Measurements from ENCODE around the gene GCNT4. TPM values are rescaled to one million over a fixed set of nuclear protein-coding genes. Genes with fewer than 3 reads are reported as not detected.

The GCNT4 gene
- total and polyA plus RNA-seq, 2 donors (not counting 3 experiments of a cell fraction or from before 2014, with no cell fraction given), result not detected

- no peak for TF ChIP-seq CTCF (IDR thresholded peaks at IDR 0.05; ENCODE audit: extremely low read depth in 1 of 2, insufficient read depth in 1 of 2, low read depth in 1 of 2, low read length in 2 of 2)
- Histone ChIP-seq H3K36me3 (ENCODE audit: control insufficient read depth in 2 of 2, extremely low read depth in 1 of 2, insufficient read depth in 2 of 2, low read length in 2 of 2) (no peaks in the 10 kb centered on the region), H3K27me3 (ENCODE audit: control insufficient read depth in 2 of 2, insufficient read depth in 2 of 2, low read length in 2 of 2) (peaks cover 0 to 2% of the 10 kb centered on the region in 2 experiments), H3K4me2 (ENCODE audit: insufficient read depth, low read length) (no peak overlapping the region), H4K20me1 (replicated peaks; ENCODE audit: control insufficient read depth, extremely low read depth, insufficient read depth, low read length) (no peaks in the 10 kb centered on the region), H3K4me1 (ENCODE audit: control insufficient read depth, extremely low read depth, insufficient read depth, low read length) (no peaks in the 10 kb centered on the region), H3K4me3 (replicated peaks in 1 of 3; ENCODE audit: insufficient read depth in 1 of 3, low read depth in 1 of 3, low read length in 3 of 3) (no peak overlapping the region), H3K79me2 (ENCODE audit: control insufficient read depth, insufficient read depth, low read length) (no peaks in the 10 kb centered on the region), H3K9ac (replicated peaks; ENCODE audit: extremely low read depth, insufficient read depth, low read length) (no peak overlapping the region), H2AFZ (ENCODE audit: low read depth, low read length) (no peak overlapping the region), H3K9me3 (replicated peaks; ENCODE audit: control insufficient read depth, insufficient read depth, low read length) (no peaks in the 10 kb centered on the region), H3K27ac (ENCODE audit: insufficient read depth, low read depth, low read length) (no peak overlapping the region), H3K9me1 (replicated peaks; ENCODE audit: control insufficient read depth, extremely low read depth, insufficient read depth, low read length) (no peaks in the 10 kb centered on the region)
- ChIA-PET POLR2A (no interaction called here), CTCF (no interaction called here)
- DNase-seq (ENCODE audit: low read depth, low spot score), result no peak
- intact Hi-C loops (cut with micrococcal nuclease), result no loop called here
- no TSS peak for BruUV-seq (replicated peaks)
- no peak for FAIRE-seq
- dilution Hi-C loops (cut with MboI; ENCODE audit: extremely low pct_ligation_motif_present, low sequenced_read_pairs), result no loop called here
Measured at GRCh38 chr5:75045071-75045470, 7.3 kb downstream of the GCNT4 start.

- ChIA-PET POLR2A (no interaction called here), CTCF (no interaction called here)
- Histone ChIP-seq H4K20me1 (replicated peaks; ENCODE audit: control insufficient read depth, extremely low read depth, insufficient read depth, low read length) (no peaks in the 10 kb centered on the region), H3K9me1 (replicated peaks; ENCODE audit: control insufficient read depth, extremely low read depth, insufficient read depth, low read length) (no peaks in the 10 kb centered on the region), H3K79me2 (ENCODE audit: control insufficient read depth, insufficient read depth, low read length) (no peaks in the 10 kb centered on the region), H3K4me3 (replicated peaks in 1 of 3; ENCODE audit: insufficient read depth in 1 of 3, low read depth in 1 of 3, low read length in 3 of 3) (no peak overlapping the region), H3K4me2 (ENCODE audit: insufficient read depth, low read length) (no peak overlapping the region), H2AFZ (ENCODE audit: low read depth, low read length) (no peak overlapping the region), H3K27me3 (ENCODE audit: control insufficient read depth in 2 of 2, insufficient read depth in 2 of 2, low read length in 2 of 2) (peaks cover 0 to 2% of the 10 kb centered on the region in 2 experiments), H3K36me3 (ENCODE audit: control insufficient read depth in 2 of 2, extremely low read depth in 1 of 2, insufficient read depth in 2 of 2, low read length in 2 of 2) (no peaks in the 10 kb centered on the region), H3K27ac (ENCODE audit: insufficient read depth, low read depth, low read length) (no peak overlapping the region), H3K9ac (replicated peaks; ENCODE audit: extremely low read depth, insufficient read depth, low read length) (no peak overlapping the region), H3K4me1 (ENCODE audit: control insufficient read depth, extremely low read depth, insufficient read depth, low read length) (no peaks in the 10 kb centered on the region), H3K9me3 (replicated peaks; ENCODE audit: control insufficient read depth, insufficient read depth, low read length) (no peaks in the 10 kb centered on the region)
- intact Hi-C loops (cut with micrococcal nuclease), result no loop called here
- dilution Hi-C loops (cut with MboI; ENCODE audit: extremely low pct_ligation_motif_present, low sequenced_read_pairs), result no loop called here
- no peak for DNase-seq (ENCODE audit: low read depth, low spot score)
- BruUV-seq (replicated peaks), result no TSS peak
- FAIRE-seq, result no peak
- TF ChIP-seq POLR2AphosphoS5 (IDR thresholded peaks at IDR 0.05; ENCODE audit: insufficient read depth, low read depth, low read length) (no peak), MAX (IDR thresholded peaks at IDR 0.05; ENCODE audit: insufficient read depth, insufficient read length) (no peak), GATA2 (IDR thresholded peaks at IDR 0.05; ENCODE audit: insufficient read depth, insufficient read length, low read depth, low read length) (no peak), FOS (IDR thresholded peaks at IDR 0.05; ENCODE audit: borderline replicate concordance, insufficient read depth, low read length) (no peak), MYC (IDR thresholded peaks at IDR 0.05; ENCODE audit: low read depth, low read length) (no peak), JUN (IDR thresholded peaks at IDR 0.05; ENCODE audit: borderline replicate concordance, insufficient read depth, insufficient read length, low read depth) (no peak), POLR2A (IDR thresholded peaks at IDR 0.05; ENCODE audit: low read depth, low read length) (no peak), CTCF (IDR thresholded peaks at IDR 0.05; ENCODE audit: extremely low read depth in 1 of 2, insufficient read depth in 1 of 2, low read depth in 1 of 2, low read length in 2 of 2) (no peak), EZH2 (IDR thresholded peaks at IDR 0.05; ENCODE audit: borderline replicate concordance, low read depth, low read length, severe bottlenecking) (no peak)
Measured at GRCh38 chr5:75044406-75044805, 8.0 kb downstream of the GCNT4 start.
